Neural crest cell (in vitro differentiated cells): ENCODE measurements around the gene BMP3. TPM values are rescaled to one million over a fixed set of nuclear protein-coding genes. Genes with fewer than 3 reads are reported as not detected.

Experiments
- DNase-seq: peaks from one replicate; pipeline ENCODE4 v3.0.0; 2021; ENCODE audit warnings: low read depth, mixed read lengths, low spot score
- H3K27ac Mint-ChIP-seq: one replicate; pipeline ENCODE4 v1.8.0; 2021; ENCODE audit warnings: mild to moderate bottlenecking, mixed read lengths; ENCODE audit not compliant: unreplicated experiment
- H3K27me3 Mint-ChIP-seq: 2 replicates; pipeline ENCODE4 v1.8.0; 2021; ENCODE audit warnings: low read depth, mild to moderate bottlenecking, mixed read lengths
- H3K36me3 Mint-ChIP-seq: 2 replicates; pipeline ENCODE4 v1.8.0; 2021; ENCODE audit warnings: low read depth, mild to moderate bottlenecking, mixed read lengths
- H3K4me1 Mint-ChIP-seq: 2 replicates; pipeline ENCODE4 v1.8.0; 2021; ENCODE audit warnings: mixed read lengths
- H3K4me3 Mint-ChIP-seq: one replicate; pipeline ENCODE4 v1.8.0; 2021; ENCODE audit warnings: mild to moderate bottlenecking, mixed read lengths
- H3K9me3 Mint-ChIP-seq: 2 replicates; pipeline ENCODE4 v1.8.0; 2021; ENCODE audit warnings: mixed read lengths
- total RNA-seq: library from RNA; stranded (reverse); gene quantifications from 2 replicates; pipeline ENCODE4 v1.2.1, GENCODE V29; 2021
- TF ChIP-seq, protein P1 (sequence below): fragments of 200-600 bp; sonication (generic); conservative IDR thresholded peaks from 2 replicates; pipeline ENCODE4 v1.5.0; 2021; ENCODE audit warnings: antibody characterized with exemption, mild to moderate bottlenecking

Gene BMP3
- total RNA-seq, 1 donor from 2014 or later, result 0.40 TPM

DNA sequence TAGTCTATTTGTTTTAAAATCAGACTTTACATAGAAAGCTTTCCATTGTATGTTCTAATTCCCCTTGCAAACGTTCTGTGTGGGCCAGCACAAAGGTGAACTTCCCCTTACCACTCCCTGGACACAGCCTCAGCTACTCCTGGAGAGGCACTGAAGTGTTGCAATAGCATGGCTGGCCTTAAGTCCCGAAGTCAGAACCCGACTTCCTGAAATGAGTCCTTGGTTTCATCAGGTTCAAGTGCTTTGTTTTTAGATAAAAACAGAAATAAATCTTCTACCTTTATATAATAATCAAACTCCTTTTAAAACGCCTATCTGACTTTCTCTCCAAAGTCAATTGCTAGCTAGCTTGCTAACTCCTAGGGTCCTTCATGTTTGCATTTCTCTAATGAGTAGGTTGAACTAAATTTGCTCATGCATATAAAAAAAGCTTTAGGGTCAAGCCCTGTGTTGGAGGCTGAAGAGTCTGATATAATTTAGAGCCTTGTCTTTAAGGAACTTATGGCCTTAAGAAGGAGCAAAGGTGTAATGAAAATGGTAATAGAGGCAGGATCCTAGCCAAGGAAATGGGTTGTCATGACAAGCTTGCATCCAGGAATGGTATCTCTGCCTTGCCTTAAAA, 9.0 kb downstream of the BMP3 start:
- Mint-ChIP-seq H3K27me3 (peaks cover 87% of the 10 kb centered on the region), H3K36me3 (no peaks in the 10 kb centered on the region), H3K4me3 (no peak overlapping the region), H3K9me3 (no peaks in the 10 kb centered on the region), H3K27ac (no peak overlapping the region), H3K4me1 (no peaks in the 10 kb centered on the region)
- DNase-seq, result no peak
- TF ChIP-seq, protein P1, sequence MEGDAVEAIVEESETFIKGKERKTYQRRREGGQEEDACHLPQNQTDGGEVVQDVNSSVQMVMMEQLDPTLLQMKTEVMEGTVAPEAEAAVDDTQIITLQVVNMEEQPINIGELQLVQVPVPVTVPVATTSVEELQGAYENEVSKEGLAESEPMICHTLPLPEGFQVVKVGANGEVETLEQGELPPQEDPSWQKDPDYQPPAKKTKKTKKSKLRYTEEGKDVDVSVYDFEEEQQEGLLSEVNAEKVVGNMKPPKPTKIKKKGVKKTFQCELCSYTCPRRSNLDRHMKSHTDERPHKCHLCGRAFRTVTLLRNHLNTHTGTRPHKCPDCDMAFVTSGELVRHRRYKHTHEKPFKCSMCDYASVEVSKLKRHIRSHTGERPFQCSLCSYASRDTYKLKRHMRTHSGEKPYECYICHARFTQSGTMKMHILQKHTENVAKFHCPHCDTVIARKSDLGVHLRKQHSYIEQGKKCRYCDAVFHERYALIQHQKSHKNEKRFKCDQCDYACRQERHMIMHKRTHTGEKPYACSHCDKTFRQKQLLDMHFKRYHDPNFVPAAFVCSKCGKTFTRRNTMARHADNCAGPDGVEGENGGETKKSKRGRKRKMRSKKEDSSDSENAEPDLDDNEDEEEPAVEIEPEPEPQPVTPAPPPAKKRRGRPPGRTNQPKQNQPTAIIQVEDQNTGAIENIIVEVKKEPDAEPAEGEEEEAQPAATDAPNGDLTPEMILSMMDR, result no peak

GRCh38 chr4:81040012-81040659, 9.6 kb downstream of the BMP3 start:
- TF ChIP-seq, protein P1, result peak; percentile 83

DNA sequence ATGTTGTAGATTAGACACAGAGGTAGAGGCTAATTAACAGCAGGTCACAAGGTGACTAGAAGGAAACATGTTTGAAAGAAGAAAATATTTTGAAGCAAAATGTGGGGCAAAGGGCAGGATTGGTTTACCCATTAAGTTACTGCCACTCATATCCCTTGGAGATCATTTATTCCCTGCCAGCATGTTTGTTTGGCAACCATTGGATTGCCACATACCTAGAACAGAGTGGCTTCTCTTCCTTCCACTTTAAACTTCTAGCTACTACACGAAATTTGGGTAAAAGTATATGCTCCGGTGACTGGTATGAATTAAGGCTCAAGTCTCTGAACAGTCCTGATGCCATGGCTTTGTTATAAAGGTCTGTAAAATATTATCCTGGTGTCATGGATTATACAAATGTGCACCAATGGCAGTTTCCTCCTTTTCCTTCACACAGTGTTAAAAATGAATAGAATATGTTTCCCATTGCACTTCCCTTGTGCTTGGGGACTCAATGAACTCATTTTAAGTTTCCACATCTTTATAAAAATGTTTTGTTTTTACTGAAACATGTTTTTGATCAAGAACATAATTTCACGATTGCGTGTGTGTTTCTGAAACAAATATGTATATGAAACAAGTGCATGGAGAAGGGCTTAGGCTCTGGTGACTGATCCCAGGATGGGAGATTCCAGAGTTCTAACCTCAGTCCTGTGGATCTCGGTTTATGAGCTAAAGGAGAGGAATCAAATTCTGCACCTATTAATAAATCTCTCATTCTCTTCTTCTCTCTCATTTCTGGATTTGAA, 12.3 kb downstream of the BMP3 start:
- TF ChIP-seq, protein P1, result no peak
- Mint-ChIP-seq H3K4me1 (no peaks in the 10 kb centered on the region), H3K36me3 (no peaks in the 10 kb centered on the region), H3K27ac (no peak overlapping the region), H3K9me3 (no peaks in the 10 kb centered on the region), H3K4me3 (no peak overlapping the region), H3K27me3 (peaks cover 93% of the 10 kb centered on the region)
- no peak for DNase-seq

More at GRCh38 chr4:81040012-81040659, 9.6 kb downstream of the BMP3 start:
- H3K4me3 Mint-ChIP-seq, result no peak overlapping the region
- H3K27me3 Mint-ChIP-seq, result peaks cover 88% of the 10 kb centered on the region
- H3K27ac Mint-ChIP-seq, result no peak overlapping the region
- no peaks in the 10 kb centered on the region for H3K4me1 Mint-ChIP-seq
- H3K9me3 Mint-ChIP-seq, result no peaks in the 10 kb centered on the region
- no peaks in the 10 kb centered on the region for H3K36me3 Mint-ChIP-seq
- DNase-seq, result no peak

GRCh38 chr4:81049330-81049729, 18.8 kb downstream of the BMP3 start:
- no peak overlapping the region for H3K27ac Mint-ChIP-seq
- no peak overlapping the region for H3K4me3 Mint-ChIP-seq
- no peaks in the 10 kb centered on the region for H3K36me3 Mint-ChIP-seq

DNA sequence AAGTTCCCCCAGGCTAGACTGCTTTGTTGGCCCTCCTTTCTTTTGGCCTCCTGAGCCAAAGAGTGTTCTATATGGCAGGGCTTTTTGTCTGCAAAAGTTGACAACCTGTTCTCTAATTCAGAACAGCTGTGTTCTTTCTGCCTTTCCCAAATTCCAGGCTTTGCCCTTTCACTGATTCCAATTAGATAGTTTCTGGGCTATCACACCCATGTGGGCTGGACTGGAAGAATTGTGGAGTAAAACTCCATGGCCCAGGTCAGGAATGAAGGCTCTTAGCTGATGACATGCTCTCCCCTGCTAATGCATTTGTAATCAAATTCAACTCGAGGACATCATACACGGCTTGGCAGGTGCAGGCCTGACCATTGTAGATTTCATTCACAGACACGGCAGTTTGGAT, 19.4 kb downstream of the BMP3 start:
- no peak overlapping the region for H3K27ac Mint-ChIP-seq
- no peaks in the 10 kb centered on the region for H3K4me1 Mint-ChIP-seq
- DNase-seq, result no peak
- TF ChIP-seq, protein P1, result no peak
- H3K36me3 Mint-ChIP-seq, result no peaks in the 10 kb centered on the region
- peaks cover 85% of the 10 kb centered on the region for H3K27me3 Mint-ChIP-seq
- no peaks in the 10 kb centered on the region for H3K9me3 Mint-ChIP-seq
- no peak overlapping the region for H3K4me3 Mint-ChIP-seq

More at GRCh38 chr4:81049330-81049729, 18.8 kb downstream of the BMP3 start:
- Mint-ChIP-seq H3K4me1 (no peaks in the 10 kb centered on the region), H3K9me3 (no peaks in the 10 kb centered on the region), H3K27me3 (peaks cover 85% of the 10 kb centered on the region)
- TF ChIP-seq, protein P1, result no peak
- DNase-seq, result no peak
